OCI-LY3 (cell line): ENCODE results near the gene PAK2.
"Not testable (repeated sequence)": the region's sequence is repeated elsewhere in the genome, so short reads cannot be mapped to it uniquely, and the experiment has no call there.

ENCODE experiments used
- H2AFZ ChIP-seq: fragments of 200-600, 300-600 bp; shearing (Covaris generic); 2 replicates; pipeline ENCODE4 v1.6.0; 2014; ENCODE audit warnings: antibody characterized with exemption, low read depth, low read length
- H3K27ac ChIP-seq: fragments of 200-600, 300-600 bp; sonication (generic); 2 replicates; pipeline ENCODE4 v1.5.1; 2014; ENCODE audit warnings: mild to moderate bottlenecking, low read length, moderate library complexity, mixed read lengths
- H3K27me3 ChIP-seq: fragments of 200-600, 300-600 bp; sonication (generic); 2 replicates; pipeline ENCODE4 v1.6.1; 2014; ENCODE audit warnings: low read depth, low read length, mixed read lengths
- H3K36me3 ChIP-seq: fragments of 200-600, 300-600 bp; sonication (generic); replicated peaks from 2 replicates; pipeline ENCODE3; 2014; ENCODE audit warnings: low read depth, low read length, mixed read lengths
- H3K4me1 ChIP-seq: fragments of 300-600, 200-600 bp; sonication (generic); 2 replicates; pipeline ENCODE4 v1.6.1; 2014; ENCODE audit warnings: low read length, mixed read lengths
- H3K4me2 ChIP-seq: fragments of 200-600, 300-600 bp; sonication (generic); 2 replicates; pipeline ENCODE4 v1.6.1; 2014; ENCODE audit warnings: low read length, mixed read lengths
- H3K4me3 ChIP-seq: fragments of 300-600, 200-600 bp; sonication (generic); 2 replicates; pipeline ENCODE4 v1.5.1; 2014; ENCODE audit warnings: antibody characterized with exemption, mild to moderate bottlenecking, low read length, moderate library complexity
- H3K79me2 ChIP-seq: fragments of 300-600, 200-600 bp; shearing (Covaris generic); 2 replicates; pipeline ENCODE4 v1.6.1; 2014; ENCODE audit warnings: mild to moderate bottlenecking, low read length, mixed read lengths
- H3K9ac ChIP-seq: fragments of 300-600, 200-600 bp; shearing (Covaris generic); 2 replicates; pipeline ENCODE4 v1.6.0; 2014; ENCODE audit warnings: mild to moderate bottlenecking, low read length, moderate library complexity
- H3K9me3 ChIP-seq: fragments of 200-600, 300-600 bp; shearing (Covaris generic); 2 replicates; pipeline ENCODE4 v1.6.1; 2014; ENCODE audit warnings: low read length, mixed read lengths; ENCODE audit not compliant: insufficient read depth
- H4K20me1 ChIP-seq: fragments of 200-600, 300-600 bp; sonication (generic); 2 replicates; pipeline ENCODE4 v1.6.1; 2016; ENCODE audit warnings: low read length, mixed read lengths; ENCODE audit not compliant: insufficient read depth
- CTCF ChIP-seq: fragments of 200-600, 300-600 bp; sonication (generic); IDR thresholded peaks from 2 replicates; pipeline ENCODE4 v1.5.1; 2014; ENCODE audit warnings: antibody characterized with exemption, low read length, low read depth
- EZH2phosphoT487 ChIP-seq: fragments of 200-600 bp; shearing (Covaris generic); IDR thresholded peaks from 2 replicates; pipeline ENCODE4 v1.6.1; 2018; ENCODE audit warnings: antibody characterized with exemption, mixed run types, low read depth

Gene PAK2

GRCh38 chr3:196708467-196708866 is 31.2 kb upstream of the PAK2 start:
- H3K27ac ChIP-seq = no peak overlapping the region
- TF ChIP-seq EZH2phosphoT487 (no peak), CTCF (no peak)
- peaks cover 6% of the 10 kb centered on the region; the same call in 1 of the 2 replicates for H3K4me1 ChIP-seq
- no peak overlapping the region for H3K4me3 ChIP-seq
- peaks cover 9% of the 10 kb centered on the region for H3K79me2 ChIP-seq
- no peaks in the 10 kb centered on the region for H3K36me3 ChIP-seq
- no peaks in the 10 kb centered on the region; the same call in 1 of the 2 replicates for H4K20me1 ChIP-seq
- no peak overlapping the region for H3K4me2 ChIP-seq
- no peak overlapping the region for H3K9ac ChIP-seq
- no peak overlapping the region for H2AFZ ChIP-seq
- no peaks in the 10 kb centered on the region for H3K27me3 ChIP-seq
- H3K9me3 ChIP-seq = no peaks in the 10 kb centered on the region

GRCh38 chr3:196711838-196712513 is 27.7 kb upstream of the PAK2 start, which contains the start of the genes CEP19 and PIGX:
CEP19 (minus strand) TSS chr3:196712250; CDS start chr3:196708657, 3,593 bp downstream.
PIGX (plus strand) TSS chr3:196712377.
- Histone ChIP-seq H3K27ac (peak within 1 kb of the TSS; percentile 49), H3K4me3 (peak within 1 kb of the TSS; percentile 90), H3K9me3 (no peaks in the 10 kb centered on the region), H3K79me2 (peaks cover 18% of the 10 kb centered on the region), H2AFZ (peak within 1 kb of the TSS; percentile 55), H3K27me3 (no peaks in the 10 kb centered on the region), H4K20me1 (no peaks in the 10 kb centered on the region), H3K4me2 (peak within 1 kb of the TSS; percentile 83), H3K9ac (peak within 1 kb of the TSS; percentile 71), H3K4me1 (peaks cover 8% of the 10 kb centered on the region), H3K36me3 (no peaks in the 10 kb centered on the region)
- TF ChIP-seq CTCF (no peak), EZH2phosphoT487 (no peak)

GRCh38 chr3:196712514-196713413 is 26.9 kb upstream of the PAK2 start:
- peak overlapping the region; percentile 90 for H3K4me3 ChIP-seq
- peaks cover 18% of the 10 kb centered on the region for H3K79me2 ChIP-seq
- H3K4me2 ChIP-seq = peak overlapping the region; percentile 83
- H3K9ac ChIP-seq = peak overlapping the region; percentile 71
- H3K4me1 ChIP-seq = peaks cover 16% of the 10 kb centered on the region
- TF ChIP-seq CTCF = no peak
- TF ChIP-seq EZH2phosphoT487 = no peak
- H3K9me3 ChIP-seq = no peaks in the 10 kb centered on the region
- H3K36me3 ChIP-seq = peaks cover 4% of the 10 kb centered on the region
- H2AFZ ChIP-seq = 0 out of 2 replicates have a peak overlapping the region, but pooled peaks have one; percentile 55
- no peaks in the 10 kb centered on the region for H3K27me3 ChIP-seq
- H3K27ac ChIP-seq = peak overlapping the region; percentile 49
- no peaks in the 10 kb centered on the region for H4K20me1 ChIP-seq

GRCh38 chr3:196717162-196717561 is 22.5 kb upstream of the PAK2 start:
- H4K20me1 ChIP-seq = not testable (repeated sequence)

More at GRCh38 chr3:196717162-196717561, 22.5 kb upstream of the PAK2 start:
- Histone ChIP-seq H3K27ac (0 out of 2 replicates have a peak overlapping the region, but pooled peaks have one; percentile 8), H3K36me3 (peaks cover 21% of the 10 kb centered on the region), H3K79me2 (peaks cover 18% of the 10 kb centered on the region), H3K4me2 (peak overlapping the region; percentile 4; the same call in 1 of the 2 replicates)
- not testable (repeated sequence) for H2AFZ ChIP-seq, H3K9ac ChIP-seq, H3K4me3 ChIP-seq, H3K9me3 ChIP-seq, H3K4me1 ChIP-seq, H3K27me3 ChIP-seq
